HEK293 (cell line): ENCODE data around the gene GOLGA8A.
"Not testable (repeated sequence)": the region's sequence is repeated elsewhere in the genome, so short reads cannot be mapped to it uniquely, and the experiment has no call there.

ENCODE experiments used
- CTCF ChIA-PET: fragments of 350-600 bp; formaldehyde crosslinking; extraction: SDS; loops from one replicate; lab custom pipeline; 2021; ENCODE audit warnings: antibody characterized with exemption; lab: Yijun Ruan, JAX
- POLR2A ChIA-PET: fragments of 300-600 bp; formaldehyde crosslinking; extraction: SDS; loops from one replicate; lab custom pipeline; 2020; ENCODE audit warnings: antibody characterized with exemption, inconsistent platforms; lab: Yijun Ruan, JAX
- H3K27ac ChIP-seq: fragments of 200-500 bp; sonication (Bioruptor generic); 2 replicates; pipeline ENCODE4 v1.5.1; 2014; ENCODE audit warnings: low read depth, low read length, control low read depth, inconsistent platforms; ENCODE audit errors: extremely low read depth
- H3K36me3 ChIP-seq, 2 experiments: fragments of 200-500 bp in 1 of 2; sonication (Bioruptor generic) in 1 of 2; 1 replicate in 1 of 2; 2 replicates in 1 of 2; pipeline ENCODE4 v1.5.1; 2014 to 2017; ENCODE audit warnings: inconsistent platforms in 2 of 2, low read length in 2 of 2; ENCODE audit not compliant: control insufficient read depth in 2 of 2, insufficient read depth in 1 of 2
- H3K4me1 ChIP-seq: fragments of 200-500 bp; sonication (Bioruptor generic); 2 replicates; pipeline ENCODE4 v1.5.1; 2014; ENCODE audit warnings: mild to moderate bottlenecking, low read length, inconsistent platforms; ENCODE audit not compliant: control insufficient read depth, insufficient read depth
- H3K4me3 ChIP-seq: 2 replicates; pipeline ENCODE4 v1.5.1; 2011; ENCODE audit warnings: low read depth, mild to moderate bottlenecking, control low read depth, low read length, moderate library complexity
- H3K9me3 ChIP-seq: fragments of 200-500 bp; sonication (Bioruptor generic); 2 replicates; pipeline ENCODE4 v1.5.1; 2014; ENCODE audit warnings: low read depth, low read length, inconsistent platforms; ENCODE audit not compliant: control insufficient read depth, insufficient read depth

Gene GOLGA8A

GRCh38 chr15:34408973-34409372 is 28.6 kb downstream of the GOLGA8A start:
- CTCF ChIA-PET, H3K9me3 ChIP-seq, H3K36me3 ChIP-seq, H3K4me3 ChIP-seq, H3K27ac ChIP-seq, H3K4me1 ChIP-seq, POLR2A ChIA-PET: not testable (repeated sequence)

- H3K4me3 ChIP-seq, H3K36me3 ChIP-seq, CTCF ChIA-PET, H3K27ac ChIP-seq, H3K9me3 ChIP-seq, H3K4me1 ChIP-seq, POLR2A ChIA-PET: not testable (repeated sequence)
Observed at GRCh38 chr15:34403899-34404298, 33.7 kb downstream of the GOLGA8A start.

- CTCF ChIA-PET, H3K4me3 ChIP-seq, H3K9me3 ChIP-seq, H3K36me3 ChIP-seq, H3K4me1 ChIP-seq, H3K27ac ChIP-seq, POLR2A ChIA-PET: not testable (repeated sequence)
Observed at GRCh38 chr15:34403160-34403598, 34.4 kb downstream of the GOLGA8A start.

- H3K27ac ChIP-seq, H3K9me3 ChIP-seq, H3K4me3 ChIP-seq, H3K36me3 ChIP-seq, POLR2A ChIA-PET, H3K4me1 ChIP-seq, CTCF ChIA-PET: not testable (repeated sequence)
Observed at GRCh38 chr15:34397637-34398259, 39.9 kb downstream of the GOLGA8A start.

GRCh38 chr15:34392981-34393380 is 44.6 kb downstream of the GOLGA8A start:
- H3K36me3 ChIP-seq, H3K27ac ChIP-seq, H3K4me1 ChIP-seq, H3K4me3 ChIP-seq, CTCF ChIA-PET, POLR2A ChIA-PET, H3K9me3 ChIP-seq: not testable (repeated sequence)

GRCh38 chr15:34389594-34390086 is 48.0 kb downstream of the GOLGA8A start:
- H3K4me3 ChIP-seq, CTCF ChIA-PET, POLR2A ChIA-PET, H3K4me1 ChIP-seq, H3K36me3 ChIP-seq, H3K9me3 ChIP-seq, H3K27ac ChIP-seq: not testable (repeated sequence)
